CD14-positive monocyte (primary cell): ENCODE data around the gene NKX1-2. TPM values are rescaled to one million over a fixed set of nuclear protein-coding genes. Genes with fewer than 3 reads are reported as not detected.

Experiments used
- DNase-seq, 3 donors: peaks; one replicate each; pipeline ENCODE4 v3.0.0-alpha.2; 2011 to 2022
- H2AFZ ChIP-seq: 2 replicates; pipeline ENCODE4 v1.6.0; 2012; ENCODE audit warnings: mild to moderate bottlenecking, low read depth, low read length, inconsistent platforms; ENCODE audit not compliant: insufficient read depth, poor library complexity, severe bottlenecking
- H3K27ac ChIP-seq, 2 donors: 1 replicate in 1 of 2; 2 replicates in 1 of 2; pipeline ENCODE4 v1.5.1; 2012 to 2013; ENCODE audit warnings: low read length in 2 of 2, control low read depth in 1 of 2, inconsistent platforms in 1 of 2, low read depth in 1 of 2, mild to moderate bottlenecking in 1 of 2
- H3K27me3 ChIP-seq, 2 donors: one replicate each; pipeline versions ENCODE4 v1.6.0 to v1.6.1; 2011 to 2013; ENCODE audit warnings: low read length in 2 of 2; ENCODE audit not compliant: control insufficient read depth in 2 of 2, insufficient read depth in 2 of 2
- H3K36me3 ChIP-seq, 2 donors: replicated peaks in 1 of 2; 1 replicate in 1 of 2; 2 replicates in 1 of 2; pipeline versions ENCODE4 v1.5.1 to v1.6.1; 2012 to 2013; ENCODE audit warnings: low read length in 2 of 2, control low read depth in 1 of 2, inconsistent platforms in 1 of 2, mild to moderate bottlenecking in 1 of 2; ENCODE audit not compliant: insufficient read depth in 2 of 2, control insufficient read depth in 1 of 2
- H3K4me1 ChIP-seq, 2 donors: 1 replicate in 1 of 2; 2 replicates in 1 of 2; pipeline versions ENCODE4 v1.5.1 to v1.6.1; 2012 to 2013; ENCODE audit warnings: low read length in 2 of 2, control low read depth in 1 of 2, inconsistent platforms in 1 of 2, mild to moderate bottlenecking in 1 of 2, moderate library complexity in 1 of 2; ENCODE audit not compliant: insufficient read depth in 2 of 2, control insufficient read depth in 1 of 2
- H3K4me2 ChIP-seq: replicated peaks from 2 replicates; pipeline ENCODE3; 2012; ENCODE audit warnings: low read length, moderate library complexity, mild to moderate bottlenecking; ENCODE audit not compliant: poor library complexity, severe bottlenecking; ENCODE audit errors: extremely low read depth
- H3K4me3 ChIP-seq, 3 experiments: fragments of 200-600 bp in 1 of 3; sonication (generic) in 1 of 3; replicated peaks in 1 of 3; 1 replicate in 2 of 3; 2 replicates in 1 of 3; pipeline ENCODE4 v1.5.1; 2011 to 2013; ENCODE audit warnings: low read length in 3 of 3, mild to moderate bottlenecking in 3 of 3, control low read depth in 2 of 3, low read depth in 2 of 3, inconsistent platforms in 1 of 3, moderate library complexity in 1 of 3
- H3K79me2 ChIP-seq: 2 replicates; pipeline ENCODE4 v1.6.0; 2012; ENCODE audit warnings: mild to moderate bottlenecking, control low read depth, inconsistent platforms, low read length, moderate library complexity; ENCODE audit not compliant: insufficient read depth
- H3K9ac ChIP-seq: 2 replicates; pipeline ENCODE4 v1.6.0; 2017; ENCODE audit warnings: low read length, mild to moderate bottlenecking; ENCODE audit not compliant: insufficient read depth, poor library complexity, severe bottlenecking
- H3K9me3 ChIP-seq, 2 donors: replicated peaks in 1 of 2; 1 replicate in 1 of 2; 2 replicates in 1 of 2; pipeline versions ENCODE4 v1.5.1 to v1.6.1; 2012 to 2013; ENCODE audit warnings: low read length in 2 of 2, control low read depth in 1 of 2; ENCODE audit not compliant: control insufficient read depth in 1 of 2, insufficient read depth in 1 of 2
- H4K20me1 ChIP-seq: 2 replicates; pipeline ENCODE4 v1.6.0; 2012; ENCODE audit warnings: mild to moderate bottlenecking, low read length, control low read depth, moderate library complexity; ENCODE audit not compliant: insufficient read depth
- H3K27ac Mint-ChIP-seq, 7 donors: one replicate each; pipeline ENCODE4 v1.8.0; 2020; ENCODE audit warnings: mild to moderate bottlenecking in 7 of 7, mixed read lengths in 7 of 7, moderate library complexity in 6 of 7, inconsistent platforms in 2 of 7
- H3K27me3 Mint-ChIP-seq, 3 donors: one replicate each; pipeline ENCODE4 v1.8.0; 2021 to 2022; ENCODE audit warnings: low read depth in 3 of 3, mild to moderate bottlenecking in 3 of 3, mixed read lengths in 3 of 3, moderate library complexity in 3 of 3, inconsistent platforms in 1 of 3
- H3K36me3 Mint-ChIP-seq, 2 donors: one replicate each; pipeline ENCODE4 v1.8.0; 2020; ENCODE audit warnings: mixed read lengths in 2 of 2, inconsistent platforms in 1 of 2, mild to moderate bottlenecking in 1 of 2
- H3K4me1 Mint-ChIP-seq: one replicate; pipeline ENCODE4 v1.8.0; 2020; ENCODE audit warnings: mild to moderate bottlenecking, mixed read lengths
- H3K4me3 Mint-ChIP-seq, 2 donors: one replicate each; pipeline ENCODE4 v1.8.0; 2020; ENCODE audit warnings: mild to moderate bottlenecking in 2 of 2, mixed read lengths in 2 of 2, moderate library complexity in 1 of 2
- H3K9me3 Mint-ChIP-seq, 7 donors: one replicate each; pipeline ENCODE4 v1.8.0; 2020 to 2022; ENCODE audit warnings: mixed read lengths in 7 of 7, mild to moderate bottlenecking in 6 of 7, moderate library complexity in 6 of 7, inconsistent platforms in 2 of 7
- CTCF ChIP-seq: fragments of 200-600 bp; IDR thresholded peaks from one replicate; pipeline ENCODE4 v1.8.0; 2022; ENCODE audit warnings: antibody characterized with exemption, mild to moderate bottlenecking
- WGBS: methylation state at CpG from one replicate; pipeline ENCODE4 v1.1.5; 2013; ENCODE audit warnings: missing lambda C conversion rate; ENCODE audit not compliant: insufficient coverage; 5-methylcytosine and 5-hydroxymethylcytosine counted together
- intact Hi-C, 2 donors: fragments of 100-400 bp; cut with micrococcal nuclease; formaldehyde crosslinking; loops; one replicate each; pipeline versions ENCODE4 v1.15.0 to v1.15.1; 2023
- polyA plus RNA-seq, 3 donors: library from polyadenylated mRNA; depleted of rRNA in 1 of 3; unstranded in 2 of 3; stranded (reverse) in 1 of 3; fragments of 300-500 nt in 2 of 3; fragments of >200 nt in 1 of 3; fragmentation: Illumina TruSeq in 2 of 3; gene quantifications; 1 replicate in 2 of 3; 2 replicates in 1 of 3; pipeline ENCODE4 v1.2.3, GENCODE V29; 2012 to 2021

The NKX1-2 gene
- polyA plus RNA-seq, 3 donors: not detected

DNA sequence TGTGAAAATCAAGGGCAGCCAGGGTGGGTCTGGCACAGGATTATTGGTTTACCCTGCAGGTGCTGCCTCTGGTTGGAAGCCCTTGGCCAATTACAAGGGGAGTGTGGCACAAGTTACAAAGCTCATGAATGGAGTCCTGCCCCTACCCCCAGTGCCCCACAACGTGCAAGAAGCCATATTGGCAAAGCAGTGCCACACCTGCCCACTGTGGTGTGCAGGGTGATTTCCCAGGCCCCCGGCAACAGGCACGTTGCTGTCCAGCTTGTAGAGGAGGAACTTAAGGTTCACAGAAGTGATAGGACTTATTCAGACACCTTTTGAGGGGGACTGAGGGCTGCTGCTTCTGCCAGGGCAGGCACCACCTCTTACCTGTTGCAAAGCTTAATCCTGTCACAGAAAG is 23.2 kb upstream of the NKX1-2 start:
- Mint-ChIP-seq H3K9me3 (no peaks in the 10 kb centered on the region), H3K36me3 (peaks cover 8 to 9% of the 10 kb centered on the region in 2 donors), H3K27ac (peak overlapping the region in 2 of 7 donors; percentile 27 to 75), H3K4me1 (peaks cover 2% of the 10 kb centered on the region), H3K4me3 (no peak overlapping the region), H3K27me3 (peaks cover 0 to 2% (median 0%) of the 10 kb centered on the region in 3 donors)
- Histone ChIP-seq H3K9me3 (no peaks in the 10 kb centered on the region), H3K4me3 (no peak overlapping the region), H3K79me2 (no peaks in the 10 kb centered on the region), H3K27ac (no peak overlapping the region), H3K4me1 (no peaks in the 10 kb centered on the region), H3K27me3 (no peaks in the 10 kb centered on the region), H3K4me2 (no peak overlapping the region), H2AFZ (no peak overlapping the region), H3K36me3 (no peaks in the 10 kb centered on the region), H3K9ac (no peak overlapping the region), H4K20me1 (peaks cover 9% of the 10 kb centered on the region)
- WGBS: 77% methylated on average over 3 of the region's 3 CpGs
- no peak for TF ChIP-seq CTCF
- DNase-seq: no peak
- intact Hi-C loops: no loop called here

DNA sequence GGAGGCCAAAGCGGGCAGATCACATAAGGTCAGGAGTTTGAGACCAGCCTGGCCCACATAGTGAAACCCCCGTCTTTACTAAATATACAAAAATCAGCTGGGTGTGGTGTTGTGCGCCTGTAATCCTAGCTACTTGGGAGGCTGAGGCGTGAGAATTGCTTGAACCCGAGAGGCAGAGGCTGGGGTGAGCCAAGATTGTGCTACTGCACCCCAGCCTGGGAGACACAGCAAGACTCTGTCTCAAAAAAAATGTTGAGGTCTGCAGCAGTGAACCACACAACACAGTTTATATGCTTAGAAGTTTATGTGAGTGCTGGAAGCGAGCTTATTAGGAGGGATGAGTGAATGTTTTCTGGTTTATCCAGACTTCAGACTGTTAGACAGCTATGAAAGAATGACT is 22.2 kb upstream of the NKX1-2 start:
- no peaks in the 10 kb centered on the region for H3K4me1 ChIP-seq
- H3K36me3 ChIP-seq: no peaks in the 10 kb centered on the region
- Mint-ChIP-seq H3K36me3 (peaks cover 8 to 13% of the 10 kb centered on the region in 2 donors), H3K4me1 (peaks cover 2% of the 10 kb centered on the region), H3K27me3 (peaks cover 0 to 2% (median 0%) of the 10 kb centered on the region in 3 donors), H3K27ac (peak overlapping the region in 3 of 7 donors; percentile 9 to 50 (median 43)), H3K4me3 (no peak overlapping the region), H3K9me3 (no peaks in the 10 kb centered on the region)
- peaks cover 9% of the 10 kb centered on the region for H4K20me1 ChIP-seq
- H3K9me3 ChIP-seq: no peaks in the 10 kb centered on the region
- H3K4me2 ChIP-seq: no peak overlapping the region
- H3K79me2 ChIP-seq: no peaks in the 10 kb centered on the region
- H3K4me3 ChIP-seq: no peak overlapping the region
- DNase-seq: no peak
- H3K27ac ChIP-seq: no peak overlapping the region
- no peak overlapping the region for H3K9ac ChIP-seq
- intact Hi-C loops: no loop called here
- no peaks in the 10 kb centered on the region for H3K27me3 ChIP-seq
- no peak overlapping the region for H2AFZ ChIP-seq
- 100% methylated on average over 3 of the region's 6 CpGs for WGBS
- TF ChIP-seq CTCF: no peak
